Stimulated activated CD8-positive, alpha-beta memory T cell treated with anti-CD3 and anti-CD28 coated beads, Interleukin-12 subunit alpha, Interleukin-12 subunit beta, amount 100 ng/mL, for 4 hours (primary cell): ENCODE results near the gene MAPK1IP1L.
"Not testable (repeated sequence)": the region's sequence is repeated elsewhere in the genome, so short reads cannot be mapped to it uniquely, and the experiment has no call there.

Source experiments
- DNase-seq: peaks from one replicate; pipeline ENCODE4 v3.0.0-alpha.2; 2020; ENCODE audit warnings: low read depth

MAPK1IP1L gene

GRCh38 chr14:55054098-55054497 is 2.7 kb downstream of the MAPK1IP1L start:
- DNase-seq, result no peak

GRCh38 chr14:55057919-55058318 is 6.5 kb downstream of the MAPK1IP1L start:
- DNase-seq, result no peak

- DNase-seq, result no peak
Observed at GRCh38 chr14:55059333-55059732, 7.9 kb downstream of the MAPK1IP1L start.

GRCh38 chr14:55062517-55063351 is 11.3 kb downstream of the MAPK1IP1L start:
- DNase-seq, result no peak

GRCh38 chr14:55064896-55065295 is 13.4 kb downstream of the MAPK1IP1L start:
- DNase-seq, result not testable (repeated sequence)

- DNase-seq, result no peak
Observed at GRCh38 chr14:55065411-55065810, 14.0 kb downstream of the MAPK1IP1L start.

- DNase-seq, result no peak
Observed at GRCh38 chr14:55066223-55066622, 14.8 kb downstream of the MAPK1IP1L start.

GRCh38 chr14:55070981-55071411 is 19.5 kb downstream of the MAPK1IP1L start:
- no peak for DNase-seq

- DNase-seq, result no peak
Observed at GRCh38 chr14:55071870-55072640, 20.6 kb downstream of the MAPK1IP1L start.

- DNase-seq, result no peak
Observed at GRCh38 chr14:55073856-55074255, 22.4 kb downstream of the MAPK1IP1L start.

- no peak for DNase-seq
Observed at GRCh38 chr14:55074662-55075061, 23.2 kb downstream of the MAPK1IP1L start.

- no peak for DNase-seq
Observed at GRCh38 chr14:55075628-55076175, 24.3 kb downstream of the MAPK1IP1L start.

GRCh38 chr14:55077170-55078151 is 26.0 kb downstream of the MAPK1IP1L start:
- no peak for DNase-seq

- DNase-seq, result not testable (repeated sequence)
Observed at GRCh38 chr14:55079961-55080360, 28.5 kb downstream of the MAPK1IP1L start.

- DNase-seq, result no peak
Observed at GRCh38 chr14:55084401-55085059, 33.1 kb downstream of the MAPK1IP1L start.

- no peak for DNase-seq
Observed at GRCh38 chr14:55085060-55085660, 33.7 kb downstream of the MAPK1IP1L start.

- DNase-seq, result no peak
Observed at GRCh38 chr14:55086938-55087337, 35.5 kb downstream of the MAPK1IP1L start.

GRCh38 chr14:55088356-55088755 is 36.9 kb downstream of the MAPK1IP1L start:
- no peak for DNase-seq

- no peak for DNase-seq
Observed at GRCh38 chr14:55092341-55092740, 40.9 kb downstream of the MAPK1IP1L start.

- DNase-seq, result no peak
Observed at GRCh38 chr14:55094292-55095157, 43.1 kb downstream of the MAPK1IP1L start.
